Endothelial cell of umbilical vein (primary cell): ENCODE measurements around the gene TFAP2B. TPM values are rescaled to one million over a fixed set of nuclear protein-coding genes. Genes with fewer than 3 reads are reported as not detected.
A peak's percentile ranks its signal among the peaks of the same experiment; 100 is the strongest.

Source experiments
- Bru-seq: library from RNA; stranded (reverse); fragments of 400-500 nt; gene quantifications from one replicate; lab custom pipeline; 2021; lab: Mats Ljungman, UMichigan
- BruChase-seq, 2 experiments: library from RNA; stranded (reverse); fragments of 400-500 nt; gene quantifications; one replicate each; lab custom pipeline; 2021; lab: Mats Ljungman, UMichigan
- BruUV-seq: library from RNA; stranded (reverse); fragments of 400-500 nt; replicated peaks from 2 replicates; lab custom pipeline; 2021; lab: Mats Ljungman, UMichigan
- CTCF ChIA-PET: fragments of 300-600, 350-600 bp; sonication (Branson Sonifier 250); formaldehyde crosslinking; loops from one replicate; lab custom pipeline; 2021; ENCODE audit warnings: antibody characterized with exemption, inconsistent platforms; lab: Charles Lee
- POLR2A ChIA-PET: fragments of 300-600, 350-600 bp; sonication (Branson Sonifier 250); formaldehyde crosslinking; loops from one replicate; lab custom pipeline; 2021; ENCODE audit warnings: antibody characterized with exemption, inconsistent platforms; lab: Charles Lee
- DNase-seq: peaks from one replicate; pipeline ENCODE4 v3.0.0-alpha.2; 2011; ENCODE audit warnings: low read depth, low spot score
- FAIRE-seq: peaks from 2 replicates; lab custom pipeline; 2011; peaks lifted over from hg19 to GRCh38; lab: Jason Lieb, UNC
- H2AFZ ChIP-seq: 2 replicates; pipeline ENCODE4 v1.6.0; 2012; ENCODE audit warnings: low read depth, low read length, control low read depth, inconsistent platforms
- H3K27ac ChIP-seq: 2 replicates; pipeline ENCODE4 v1.5.1; 2011; ENCODE audit warnings: low read depth, mild to moderate bottlenecking, control low read depth, low read length, moderate library complexity; ENCODE audit not compliant: insufficient read depth
- H3K27me3 ChIP-seq, 2 experiments: 2 replicates each; pipeline versions ENCODE4 v1.6.0 to v1.6.1; 2011; ENCODE audit warnings: low read length in 2 of 2, mixed read lengths in 1 of 2; ENCODE audit not compliant: control insufficient read depth in 2 of 2, insufficient read depth in 2 of 2
- H3K36me3 ChIP-seq, 2 experiments: 2 replicates in 1 of 2; 3 replicates in 1 of 2; pipeline ENCODE4 v1.5.1; 2011; ENCODE audit warnings: low read length in 2 of 2, mild to moderate bottlenecking in 1 of 2, moderate library complexity in 1 of 2; ENCODE audit not compliant: control insufficient read depth in 2 of 2, insufficient read depth in 2 of 2; ENCODE audit errors: extremely low read depth in 1 of 2
- H3K4me1 ChIP-seq: 3 replicates; pipeline ENCODE4 v1.5.1; 2011; ENCODE audit warnings: mild to moderate bottlenecking, low read length; ENCODE audit not compliant: control insufficient read depth, insufficient read depth; ENCODE audit errors: extremely low read depth
- H3K4me2 ChIP-seq: 2 replicates; pipeline ENCODE4 v1.6.1; 2011; ENCODE audit warnings: low read length, control low read depth, mixed read lengths; ENCODE audit not compliant: insufficient read depth
- H3K4me3 ChIP-seq, 3 experiments: fragments of 200-600 bp in 1 of 3; sonication (generic), shearing (Covaris generic) in 1 of 3; replicated peaks in 1 of 3; 2 replicates each; pipeline ENCODE4 v1.5.1; 2011 to 2016; ENCODE audit warnings: control low read depth in 3 of 3, low read length in 3 of 3, mild to moderate bottlenecking in 2 of 3, inconsistent platforms in 1 of 3, low read depth in 1 of 3, moderate library complexity in 1 of 3; ENCODE audit not compliant: insufficient read depth in 1 of 3
- H3K79me2 ChIP-seq: 2 replicates; pipeline ENCODE4 v1.6.0; 2012; ENCODE audit warnings: low read length, inconsistent platforms; ENCODE audit not compliant: control insufficient read depth, insufficient read depth
- H3K9ac ChIP-seq: replicated peaks from 2 replicates; pipeline ENCODE3; 2011; ENCODE audit warnings: low read length, control low read depth; ENCODE audit not compliant: insufficient read depth; ENCODE audit errors: extremely low read depth
- H3K9me1 ChIP-seq: replicated peaks from 3 replicates; pipeline ENCODE4 v1.6.0; 2011; ENCODE audit warnings: mild to moderate bottlenecking, low read length; ENCODE audit not compliant: control insufficient read depth, insufficient read depth; ENCODE audit errors: extremely low read depth
- H3K9me3 ChIP-seq: replicated peaks from 2 replicates; pipeline ENCODE4 v1.5.1; 2012; ENCODE audit warnings: low read length, inconsistent platforms; ENCODE audit not compliant: control insufficient read depth, insufficient read depth
- H4K20me1 ChIP-seq: replicated peaks from 2 replicates; pipeline ENCODE3; 2011; ENCODE audit warnings: mild to moderate bottlenecking, low read length; ENCODE audit not compliant: control insufficient read depth, insufficient read depth; ENCODE audit errors: extremely low read depth
- CTCF ChIP-seq, 2 donors: IDR thresholded peaks; 1 replicate in 1 of 2; 2 replicates in 1 of 2; pipeline ENCODE4 v1.5.1; 2011; ENCODE audit warnings: low read length in 2 of 2, mild to moderate bottlenecking in 2 of 2, moderate library complexity in 2 of 2, control low read depth in 1 of 2, inconsistent platforms in 1 of 2, low read depth in 1 of 2; ENCODE audit not compliant: insufficient read depth in 1 of 2; ENCODE audit errors: extremely low read depth in 1 of 2
- EZH2 ChIP-seq: IDR thresholded peaks from 2 replicates; pipeline ENCODE4 v1.6.1; 2012; ENCODE audit warnings: borderline replicate concordance, low read depth, mild to moderate bottlenecking, moderate library complexity, low read length, inconsistent platforms; ENCODE audit not compliant: severe bottlenecking
- FOS ChIP-seq: IDR thresholded peaks from 2 replicates; pipeline ENCODE4 v1.6.1; 2011; ENCODE audit warnings: mild to moderate bottlenecking, low read length, moderate library complexity, borderline replicate concordance; ENCODE audit not compliant: insufficient read depth
- GATA2 ChIP-seq: IDR thresholded peaks from 2 replicates; pipeline ENCODE4 v1.7.0; 2011; ENCODE audit warnings: low read depth, mild to moderate bottlenecking, moderate library complexity, mixed read lengths, low read length; ENCODE audit not compliant: insufficient read length, insufficient read depth
- JUN ChIP-seq: IDR thresholded peaks from 2 replicates; pipeline ENCODE4 v1.6.1; 2011; ENCODE audit warnings: borderline replicate concordance, low read depth; ENCODE audit not compliant: insufficient read length, insufficient read depth
- MAX ChIP-seq: IDR thresholded peaks from 2 replicates; pipeline ENCODE4 v1.6.1; 2011; ENCODE audit not compliant: insufficient read depth, insufficient read length
- MYC ChIP-seq: IDR thresholded peaks from one replicate; pipeline ENCODE4 v1.6.1; 2011; ENCODE audit warnings: mild to moderate bottlenecking, low read depth, low read length
- POLR2A ChIP-seq: IDR thresholded peaks from 2 replicates; pipeline ENCODE4 v1.6.1; 2012; ENCODE audit warnings: low read depth, mild to moderate bottlenecking, control low read depth, low read length
- POLR2AphosphoS5 ChIP-seq: IDR thresholded peaks from 2 replicates; pipeline ENCODE4 v1.6.1; 2012; ENCODE audit warnings: low read depth, mild to moderate bottlenecking, control low read depth, low read length, moderate library complexity; ENCODE audit not compliant: insufficient read depth
- dilution Hi-C: fragments of 300-500 bp; cut with MboI; formaldehyde crosslinking; loops from one replicate; pipeline ENCODE4 v1.15.0; 2019; ENCODE audit warnings: low sequenced_read_pairs; ENCODE audit not compliant: extremely low pct_ligation_motif_present
- intact Hi-C: fragments of 100-400 bp; cut with micrococcal nuclease; formaldehyde crosslinking; loops from one replicate; pipeline ENCODE4 v1.10.0; 2022
- long read RNA-seq: library from polyadenylated mRNA; stranded (forward); transcript quantifications from one replicate; pipeline ENCODE4 v2.0.0, GENCODE V29; 2021
- polyA minus RNA-seq, 3 experiments: library from RNA; depleted of rRNA, polyadenylated mRNA; stranded (reverse); fragments of >200 nt; gene quantifications; 1 replicate in 1 of 3; 2 replicates in 2 of 3; pipeline ENCODE4 v1.2.3, GENCODE V29; 2011
- polyA plus RNA-seq, 4 experiments: library from polyadenylated mRNA; depleted of rRNA in 3 of 4; stranded (reverse) in 3 of 4; unstranded in 1 of 4; fragments of >200 nt; gene quantifications; 2 replicates each; pipeline versions ENCODE4 v1.2.1 to v1.2.3, GENCODE V29; 2011 to 2012; ENCODE audit warnings: missing spikeins in 1 of 4
- total RNA-seq: library from RNA; stranded (reverse); gene quantifications from 2 replicates; pipeline ENCODE4 v1.2.3, GENCODE V29; 2021

The TFAP2B gene
- not detected in 2 replicates for total RNA-seq
- polyA plus RNA-seq: not detected in 2 replicates
- not detected in 2 replicates for polyA plus RNA-seq (2011; cell fraction: cytosol; rRNA removed)
- not detected in 2 replicates for polyA plus RNA-seq (2011; cell fraction: nucleus; rRNA removed)
- not detected in 2 replicates for polyA plus RNA-seq (2012)
- not detected in 2 replicates for polyA minus RNA-seq
- not detected for polyA minus RNA-seq (2011; cell fraction: cytosol; rRNA and poly(A)+ RNA removed)
- polyA minus RNA-seq (2011; cell fraction: nucleus; rRNA and poly(A)+ RNA removed): not detected in 2 replicates
- Bru-seq, nascent RNA: not detected
- not detected for BruChase-seq, experiment 1, labeled RNA remaining after a 6-hour chase
- not detected for BruChase-seq, experiment 2, labeled RNA remaining after a 2-hour chase
- long read RNA-seq: 0 reads

- H2AFZ ChIP-seq: peak within 1 kb of the TSS; percentile 50
- no peak within 1 kb of the TSS for H3K27ac ChIP-seq
- H3K27me3 ChIP-seq: peaks cover 56 to 73% of the 10 kb centered on the region in 2 experiments
- no peaks in the 10 kb centered on the region for H3K4me1 ChIP-seq
- dilution Hi-C loops: no loop called here
- BruUV-seq: no TSS peak
- FAIRE-seq (no peak), DNase-seq (no peak)
- no peaks in the 10 kb centered on the region for H3K36me3 ChIP-seq
- H3K4me3 ChIP-seq: no peak within 1 kb of the TSS
- no peaks in the 10 kb centered on the region for H3K9me1 ChIP-seq
- TF ChIP-seq GATA2 (no peak), CTCF (IDR thresholded peaks at IDR 0.05; ENCODE audit: extremely low read depth in 1 of 2, insufficient read depth in 1 of 2, low read depth in 1 of 2, low read length in 2 of 2) (no peak), EZH2 (no peak), POLR2A (no peak), MAX (no peak), POLR2AphosphoS5 (no peak), JUN (no peak), MYC (no peak), FOS (no peak)
- H4K20me1 ChIP-seq: no peaks in the 10 kb centered on the region
- POLR2A ChIA-PET: no interaction called here
- H3K79me2 ChIP-seq: no peaks in the 10 kb centered on the region
- no peak within 1 kb of the TSS for H3K9ac ChIP-seq
- peak within 1 kb of the TSS; percentile 11 for H3K4me2 ChIP-seq
- CTCF ChIA-PET: interaction anchor here (1.3 to 4.2 kb wide), 2 partner anchors 1141 to 1231 kb away, joined by 5 to 34 read pairs; no protein-coding TSS in a partner anchor
- H3K9me3 ChIP-seq: no peaks in the 10 kb centered on the region
- intact Hi-C loops: loop anchor here (10.0 kb wide), 1 partner anchor 1036 kb away; no protein-coding TSS in a partner anchor
Observed at GRCh38 chr6:50818673-50819072, at the start of gene TFAP2B. Gene TFAP2B, plus strand, starts transcription at chr6:50818871. Its CDS starts 21 bp downstream, at chr6:50818892.
